Measurements from ENCODE around the gene TM4SF20.

The TM4SF20 gene

DNA sequence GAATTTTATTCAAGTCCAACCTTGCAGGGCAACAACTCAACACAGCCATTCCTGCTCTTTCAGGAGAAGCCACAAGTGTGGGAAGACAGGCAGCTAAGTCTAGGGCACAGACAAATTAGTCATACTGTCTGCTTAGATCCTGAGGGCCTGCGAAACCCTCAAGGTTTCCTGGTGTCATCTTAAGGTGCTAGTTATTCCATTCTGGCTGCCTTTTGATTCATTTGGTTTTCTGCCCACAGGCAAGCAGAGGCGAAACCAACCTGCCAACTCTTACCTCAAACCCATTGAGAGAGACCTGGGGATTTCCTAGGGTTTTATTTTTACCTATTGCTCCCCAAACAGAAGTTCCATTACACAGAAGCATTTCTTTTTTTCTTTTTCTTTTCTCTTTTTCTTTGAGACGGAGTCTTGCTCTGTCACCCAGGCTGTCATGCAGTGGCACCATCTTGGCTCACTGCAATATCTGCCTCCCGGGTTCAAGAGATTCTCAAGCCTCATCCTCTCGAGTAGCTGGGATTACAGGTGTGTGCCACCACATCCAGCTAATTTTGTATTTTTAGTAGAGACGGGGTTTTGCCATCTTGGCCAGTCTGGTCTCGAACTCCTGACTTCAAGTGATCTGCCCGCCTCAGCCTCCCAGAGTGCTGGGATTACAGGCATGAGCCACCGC is 32.3 kb upstream of the TM4SF20 start:
- H3K4me3 ChIP-seq (ENCODE audit: low read length in 2 of 2) = no peak overlapping the region
- H3K9ac ChIP-seq (ENCODE audit: low read length in 2 of 2) = no peak overlapping the region
- H3K27me3 ChIP-seq (ENCODE audit: control insufficient read depth in 1 of 2, insufficient read depth in 2 of 2, low read length in 2 of 2) = no peaks in the 10 kb centered on the region
- peaks cover 1% of the 10 kb centered on the region for H3K4me1 ChIP-seq (ENCODE audit: control insufficient read depth, insufficient read depth, low read length)
- H3K9me3 ChIP-seq (ENCODE audit: control insufficient read depth in 2 of 2, low read length in 2 of 2) = no peaks in the 10 kb centered on the region
- no peaks in the 10 kb centered on the region for H3K36me3 ChIP-seq (ENCODE audit: control insufficient read depth in 2 of 2, insufficient read depth in 2 of 2, low read length in 2 of 2)
- H3K27ac ChIP-seq (ENCODE audit: low read length) = no peak overlapping the region

- no peaks in the 10 kb centered on the region for H3K27me3 ChIP-seq (ENCODE audit: control insufficient read depth in 1 of 2, insufficient read depth in 2 of 2, low read length in 2 of 2)
- peaks cover 7% of the 10 kb centered on the region for H3K4me1 ChIP-seq (ENCODE audit: control insufficient read depth, insufficient read depth, low read length)
- H3K27ac ChIP-seq (ENCODE audit: low read length) = no peak overlapping the region
- H3K4me3 ChIP-seq (ENCODE audit: low read length in 2 of 2) = no peak overlapping the region
- no peak overlapping the region for H3K9ac ChIP-seq (ENCODE audit: low read length in 2 of 2)
- no peaks in the 10 kb centered on the region for H3K36me3 ChIP-seq (ENCODE audit: control insufficient read depth in 2 of 2, insufficient read depth in 2 of 2, low read length in 2 of 2)
- no peaks in the 10 kb centered on the region for H3K9me3 ChIP-seq (ENCODE audit: control insufficient read depth in 2 of 2, low read length in 2 of 2)
These were observed 31.1 kb upstream of the TM4SF20 start for GRCh38 chr2:227410191-227410590.

DNA sequence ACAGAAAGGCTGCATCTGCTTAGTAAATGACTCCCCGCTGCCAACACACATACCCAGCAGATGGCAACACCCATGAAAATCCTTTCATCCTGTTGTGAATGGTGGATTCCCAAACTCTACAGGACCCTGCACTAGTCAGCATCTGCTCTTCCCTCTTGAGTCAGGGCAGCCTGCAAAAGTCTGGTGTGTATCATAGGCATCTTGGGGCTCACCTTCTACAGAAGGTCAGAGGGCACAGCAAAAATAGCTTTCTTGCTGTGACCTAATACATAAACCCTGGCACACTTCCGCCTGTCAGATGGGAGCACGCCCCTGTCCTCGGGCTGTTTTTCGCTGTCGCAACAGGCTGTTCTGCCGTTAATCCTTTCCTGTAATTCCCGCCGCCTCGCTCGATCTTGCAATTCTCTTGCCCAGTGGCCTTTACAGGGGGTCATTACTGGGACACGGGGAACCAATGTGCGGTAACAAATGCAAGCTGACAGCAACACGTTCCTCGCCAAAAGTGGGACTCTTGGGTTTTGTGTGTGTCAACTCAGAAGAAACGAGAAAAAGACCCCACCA is 28.6 kb upstream of the TM4SF20 start:
- no peaks in the 10 kb centered on the region for H3K36me3 ChIP-seq (ENCODE audit: control insufficient read depth in 2 of 2, insufficient read depth in 2 of 2, low read length in 2 of 2)
- H3K9me3 ChIP-seq (ENCODE audit: control insufficient read depth in 2 of 2, low read length in 2 of 2) = no peaks in the 10 kb centered on the region
- H3K4me1 ChIP-seq (ENCODE audit: control insufficient read depth, insufficient read depth, low read length) = peaks cover 7% of the 10 kb centered on the region
- H3K27me3 ChIP-seq (ENCODE audit: control insufficient read depth in 1 of 2, insufficient read depth in 2 of 2, low read length in 2 of 2) = no peaks in the 10 kb centered on the region
- no peak overlapping the region for H3K27ac ChIP-seq (ENCODE audit: low read length)
- no peak overlapping the region for H3K9ac ChIP-seq (ENCODE audit: low read length in 2 of 2)
- no peak overlapping the region for H3K4me3 ChIP-seq (ENCODE audit: low read length in 2 of 2)

DNA sequence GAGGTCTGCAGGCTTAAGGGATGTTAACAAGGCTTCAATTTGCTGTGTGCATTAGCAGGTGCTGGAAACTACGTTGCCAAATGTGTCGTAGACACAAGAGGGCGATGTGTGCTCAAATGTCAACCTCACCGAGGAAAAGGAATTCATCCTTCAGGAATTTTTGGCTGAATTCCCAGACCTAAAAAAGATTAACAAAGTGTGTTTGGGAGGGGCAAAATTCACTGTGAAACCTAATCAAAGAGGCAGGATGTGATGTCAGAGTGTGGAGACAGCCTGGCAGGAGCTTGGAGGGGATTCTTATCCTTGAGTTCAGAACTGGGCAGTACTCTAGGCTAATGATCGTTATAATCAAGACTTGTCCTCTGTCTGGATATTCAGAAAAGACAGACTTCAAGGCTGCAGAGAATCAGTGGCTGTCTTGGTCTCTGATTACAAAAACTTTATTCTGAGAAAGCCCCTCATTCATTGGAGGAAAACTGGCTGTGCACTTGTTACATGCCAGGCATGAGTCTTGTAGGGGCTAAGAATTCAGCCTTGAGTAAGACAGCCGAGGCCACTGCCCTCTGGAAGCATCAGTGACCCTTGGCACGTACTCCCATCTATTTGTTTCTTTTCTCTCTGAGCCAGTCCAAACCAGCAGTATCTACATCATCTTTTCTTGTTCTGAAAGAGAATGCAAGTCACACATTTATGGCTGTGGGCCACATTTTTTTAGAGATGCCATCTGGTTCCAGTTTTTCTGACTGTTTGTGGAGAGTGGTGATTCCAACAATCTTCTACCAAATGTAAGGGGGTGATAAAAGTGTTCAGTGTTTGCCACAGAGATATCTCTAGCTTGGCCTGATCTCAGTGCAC is 27.3 kb upstream of the TM4SF20 start:
- H3K36me3 ChIP-seq (ENCODE audit: control insufficient read depth in 2 of 2, insufficient read depth in 2 of 2, low read length in 2 of 2) = no peaks in the 10 kb centered on the region
- peak overlapping the region in 1 of 2 donors; percentile 42 for H3K9ac ChIP-seq (ENCODE audit: low read length in 2 of 2)
- no peaks in the 10 kb centered on the region for H3K27me3 ChIP-seq (ENCODE audit: control insufficient read depth in 1 of 2, insufficient read depth in 2 of 2, low read length in 2 of 2)
- H3K9me3 ChIP-seq (ENCODE audit: control insufficient read depth in 2 of 2, low read length in 2 of 2) = no peaks in the 10 kb centered on the region
- no peak overlapping the region for H3K27ac ChIP-seq (ENCODE audit: low read length)
- H3K4me3 ChIP-seq (ENCODE audit: low read length in 2 of 2) = peak overlapping the region in 1 of 2 donors; percentile 40
- H3K4me1 ChIP-seq (ENCODE audit: control insufficient read depth, insufficient read depth, low read length) = peaks cover 7% of the 10 kb centered on the region

GRCh38 chr2:227404585-227405271 is 25.6 kb upstream of the TM4SF20 start:
- H3K27ac ChIP-seq (ENCODE audit: low read length) = no peak overlapping the region
- no peaks in the 10 kb centered on the region for H3K9me3 ChIP-seq (ENCODE audit: control insufficient read depth in 2 of 2, low read length in 2 of 2)
- H3K36me3 ChIP-seq (ENCODE audit: control insufficient read depth in 2 of 2, insufficient read depth in 2 of 2, low read length in 2 of 2) = no peaks in the 10 kb centered on the region
- no peak overlapping the region for H3K9ac ChIP-seq (ENCODE audit: low read length in 2 of 2)
- H3K4me3 ChIP-seq (ENCODE audit: low read length in 2 of 2) = no peak overlapping the region
- H3K4me1 ChIP-seq (ENCODE audit: control insufficient read depth, insufficient read depth, low read length) = peaks cover 7% of the 10 kb centered on the region
- no peaks in the 10 kb centered on the region for H3K27me3 ChIP-seq (ENCODE audit: control insufficient read depth in 1 of 2, insufficient read depth in 2 of 2, low read length in 2 of 2)

- Histone ChIP-seq H3K4me1 (ENCODE audit: control insufficient read depth, insufficient read depth, low read length) (peaks cover 7% of the 10 kb centered on the region), H3K9ac (ENCODE audit: low read length in 2 of 2) (no peak overlapping the region), H3K9me3 (ENCODE audit: control insufficient read depth in 2 of 2, low read length in 2 of 2) (no peaks in the 10 kb centered on the region), H3K36me3 (ENCODE audit: control insufficient read depth in 2 of 2, insufficient read depth in 2 of 2, low read length in 2 of 2) (no peaks in the 10 kb centered on the region), H3K27ac (ENCODE audit: low read length) (no peak overlapping the region), H3K4me3 (ENCODE audit: low read length in 2 of 2) (no peak overlapping the region), H3K27me3 (ENCODE audit: control insufficient read depth in 1 of 2, insufficient read depth in 2 of 2, low read length in 2 of 2) (no peaks in the 10 kb centered on the region)
These were observed 23.9 kb upstream of the TM4SF20 start for GRCh38 chr2:227402959-227403358.

DNA sequence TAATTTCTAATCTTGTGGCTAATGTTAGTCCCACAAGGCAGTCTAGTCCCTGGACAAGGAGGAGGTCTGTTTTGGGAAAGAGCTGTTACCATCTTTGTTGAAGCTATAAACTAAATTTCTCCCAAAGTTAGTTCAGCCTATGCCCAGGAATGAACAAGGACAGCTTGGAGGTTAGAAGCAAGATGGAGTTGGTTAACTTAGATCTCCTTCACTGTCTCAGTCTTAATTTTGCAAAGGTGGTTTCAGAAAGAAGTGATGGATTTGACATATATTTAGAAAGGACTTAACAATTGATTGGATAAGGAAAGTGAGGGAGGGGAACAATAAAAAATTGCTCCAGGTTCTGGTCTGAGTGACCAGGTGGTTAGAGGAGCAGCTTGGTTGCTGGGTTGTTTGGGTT is 23.2 kb upstream of the TM4SF20 start:
- Histone ChIP-seq H3K27ac (ENCODE audit: low read length) (no peak overlapping the region), H3K4me1 (ENCODE audit: control insufficient read depth, insufficient read depth, low read length) (peaks cover 7% of the 10 kb centered on the region)

DNA sequence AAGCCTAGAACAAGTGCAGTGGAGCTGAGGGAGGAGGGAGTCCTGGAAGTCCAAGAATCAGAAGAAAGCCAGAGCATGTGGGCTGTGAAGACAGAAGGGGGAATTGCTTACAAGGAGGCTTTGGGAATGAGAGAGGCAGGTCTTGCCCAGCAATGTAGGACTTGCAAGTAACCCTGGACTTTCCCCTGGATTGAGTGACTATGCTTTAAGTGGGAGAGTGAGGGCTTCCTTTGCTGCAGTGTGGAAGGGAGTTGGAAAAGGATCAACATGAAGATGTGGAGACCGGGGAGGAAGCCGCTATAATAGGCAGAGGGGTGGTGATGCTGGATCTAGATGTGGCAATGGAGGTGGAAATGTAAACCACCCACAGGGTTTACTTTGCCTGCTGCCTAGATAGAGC is 22.4 kb upstream of the TM4SF20 start:
- H3K27me3 ChIP-seq (ENCODE audit: control insufficient read depth in 1 of 2, insufficient read depth in 2 of 2, low read length in 2 of 2) = no peaks in the 10 kb centered on the region
- no peak overlapping the region for H3K4me3 ChIP-seq (ENCODE audit: low read length in 2 of 2)
- H3K4me1 ChIP-seq (ENCODE audit: control insufficient read depth, insufficient read depth, low read length) = peaks cover 6% of the 10 kb centered on the region
- no peaks in the 10 kb centered on the region for H3K9me3 ChIP-seq (ENCODE audit: control insufficient read depth in 2 of 2, low read length in 2 of 2)
- H3K36me3 ChIP-seq (ENCODE audit: control insufficient read depth in 2 of 2, insufficient read depth in 2 of 2, low read length in 2 of 2) = no peaks in the 10 kb centered on the region
- no peak overlapping the region for H3K9ac ChIP-seq (ENCODE audit: low read length in 2 of 2)
- no peak overlapping the region for H3K27ac ChIP-seq (ENCODE audit: low read length)

More for the DNA sequence above, 23.2 kb upstream of the TM4SF20 start:
- H3K4me3 ChIP-seq (ENCODE audit: low read length in 2 of 2) = no peak overlapping the region
- no peaks in the 10 kb centered on the region for H3K9me3 ChIP-seq (ENCODE audit: control insufficient read depth in 2 of 2, low read length in 2 of 2)
- no peak overlapping the region for H3K9ac ChIP-seq (ENCODE audit: low read length in 2 of 2)
- H3K27me3 ChIP-seq (ENCODE audit: control insufficient read depth in 1 of 2, insufficient read depth in 2 of 2, low read length in 2 of 2) = no peaks in the 10 kb centered on the region
- H3K36me3 ChIP-seq (ENCODE audit: control insufficient read depth in 2 of 2, insufficient read depth in 2 of 2, low read length in 2 of 2) = no peaks in the 10 kb centered on the region

- Histone ChIP-seq H3K4me3 (ENCODE audit: low read length in 2 of 2) (no peak overlapping the region), H3K9me3 (ENCODE audit: control insufficient read depth in 2 of 2, low read length in 2 of 2) (no peaks in the 10 kb centered on the region), H3K27ac (ENCODE audit: low read length) (no peak overlapping the region), H3K9ac (ENCODE audit: low read length in 2 of 2) (no peak overlapping the region), H3K4me1 (ENCODE audit: control insufficient read depth, insufficient read depth, low read length) (peaks cover 2% of the 10 kb centered on the region), H3K36me3 (ENCODE audit: control insufficient read depth in 2 of 2, insufficient read depth in 2 of 2, low read length in 2 of 2) (no peaks in the 10 kb centered on the region), H3K27me3 (ENCODE audit: control insufficient read depth in 1 of 2, insufficient read depth in 2 of 2, low read length in 2 of 2) (no peaks in the 10 kb centered on the region)
These were observed 19.9 kb upstream of the TM4SF20 start for GRCh38 chr2:227398684-227399670.

DNA sequence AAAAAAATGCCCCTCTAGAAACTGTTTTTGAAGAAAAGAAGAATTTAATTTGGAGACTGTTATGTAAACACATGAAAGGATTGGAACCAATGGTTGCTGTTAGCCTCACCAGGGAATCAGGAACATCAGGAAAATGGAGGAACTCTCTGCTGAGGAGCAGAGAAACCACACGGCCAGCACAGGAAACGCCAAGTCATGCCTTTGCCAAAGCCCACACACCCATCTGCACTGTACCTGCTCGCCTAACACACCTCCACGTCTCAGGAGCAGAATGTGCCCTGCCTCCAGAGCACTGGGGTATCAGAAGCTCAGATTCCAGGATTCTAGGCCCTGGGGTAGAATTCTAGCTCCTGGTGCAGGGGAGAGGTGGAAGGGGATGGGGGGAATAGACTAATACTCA is 18.5 kb upstream of the TM4SF20 start:
- no peak overlapping the region for H3K9ac ChIP-seq (ENCODE audit: low read length in 2 of 2)
- H3K27me3 ChIP-seq (ENCODE audit: control insufficient read depth in 1 of 2, insufficient read depth in 2 of 2, low read length in 2 of 2) = no peaks in the 10 kb centered on the region
- no peak overlapping the region for H3K4me3 ChIP-seq (ENCODE audit: low read length in 2 of 2)
- no peaks in the 10 kb centered on the region for H3K36me3 ChIP-seq (ENCODE audit: control insufficient read depth in 2 of 2, insufficient read depth in 2 of 2, low read length in 2 of 2)
- H3K9me3 ChIP-seq (ENCODE audit: control insufficient read depth in 2 of 2, low read length in 2 of 2) = no peaks in the 10 kb centered on the region
- no peak overlapping the region for H3K27ac ChIP-seq (ENCODE audit: low read length)
- H3K4me1 ChIP-seq (ENCODE audit: control insufficient read depth, insufficient read depth, low read length) = peaks cover 2% of the 10 kb centered on the region

Data from stomach smooth muscle (tissue), 2 donors.